Measurements from ENCODE around the gene SLC27A1.
"Not testable (repeated sequence)": the region's sequence is repeated elsewhere in the genome, so short reads cannot be mapped to it uniquely, and the experiment has no call there.

Gene SLC27A1

DNA sequence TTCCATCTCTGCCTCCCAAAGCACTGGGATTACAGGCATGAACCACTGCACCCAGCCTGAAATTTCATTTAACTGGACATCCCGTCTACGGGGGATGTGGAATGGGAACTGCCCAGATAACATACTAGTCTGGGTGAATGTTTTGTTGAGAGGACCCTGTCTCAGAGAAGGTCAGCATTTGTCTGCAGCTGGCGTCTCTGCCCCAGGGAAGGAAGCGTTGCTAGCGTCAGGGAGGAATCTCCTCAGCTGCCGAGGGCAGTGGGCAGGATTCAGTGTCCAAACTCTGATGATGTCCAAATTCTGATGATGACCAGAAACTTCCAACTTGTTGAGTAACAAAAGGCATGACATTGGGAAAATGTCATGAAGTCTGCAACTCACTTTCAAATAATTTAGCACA is 12.7 kb upstream of the SLC27A1 start:
- no peak for DNase-seq (ENCODE audit: low read depth)

DNA sequence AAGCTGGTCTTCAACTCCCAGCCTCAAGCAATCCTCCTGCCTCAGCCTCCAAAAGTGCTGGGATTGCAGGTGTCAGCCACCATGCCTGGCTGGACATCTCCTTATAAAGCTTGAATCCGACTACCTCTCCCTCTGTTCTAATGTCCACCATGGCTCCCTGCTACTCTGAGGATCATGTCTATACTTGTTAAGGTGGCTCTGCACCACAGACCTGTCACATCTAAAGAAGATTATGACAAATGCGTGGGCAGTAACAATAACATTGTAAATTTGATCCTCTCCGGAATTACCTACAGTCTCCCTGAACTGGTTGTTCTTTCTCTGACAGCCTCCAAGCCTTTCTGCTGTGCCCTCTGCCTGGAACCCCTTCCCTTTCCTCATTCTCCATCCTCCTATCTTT is 11.4 kb upstream of the SLC27A1 start:
- no peak for DNase-seq (ENCODE audit: low read depth)

DNA sequence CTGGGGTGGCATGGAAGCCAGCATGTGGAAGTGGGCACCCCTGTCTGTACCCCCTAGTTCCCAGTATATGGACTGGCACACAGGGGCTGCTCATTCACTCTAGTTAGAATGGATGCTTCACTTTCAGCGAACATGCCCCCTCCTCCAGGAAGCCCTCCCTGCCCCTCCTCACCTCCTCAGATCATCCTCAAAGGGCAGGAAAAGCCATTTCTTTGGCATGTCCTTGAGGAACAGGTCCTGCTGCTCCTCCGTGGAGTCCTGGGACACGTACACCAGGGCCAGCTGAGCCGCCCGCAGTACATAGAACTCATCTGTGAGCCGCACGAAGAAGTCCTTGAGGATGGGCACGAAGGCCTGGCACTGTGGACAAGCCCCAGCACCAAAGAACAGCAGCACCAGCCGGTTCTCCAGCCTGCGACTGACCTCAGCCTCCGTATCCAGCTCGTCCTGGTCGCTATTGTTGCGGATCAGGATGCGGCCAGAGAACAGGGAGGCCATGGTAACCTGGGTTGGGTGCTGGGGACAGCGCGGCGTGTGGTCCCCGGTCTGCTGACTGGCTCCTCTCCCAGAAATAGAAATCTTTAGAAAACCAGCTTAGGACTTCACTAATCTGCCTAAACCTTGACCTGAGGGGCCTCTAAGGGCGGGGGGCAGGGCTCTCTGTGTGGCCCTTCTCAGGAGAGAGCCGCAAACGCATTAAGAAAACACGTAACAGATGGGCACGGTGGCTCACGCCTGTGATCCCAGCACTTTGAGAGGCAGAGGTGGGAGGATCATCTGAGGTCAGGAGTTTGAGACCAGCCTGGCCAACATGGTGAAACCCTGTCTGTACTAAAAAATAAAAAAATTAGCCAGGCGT is 9.7 kb upstream of the SLC27A1 start, which contains the start of gene NXNL1:
Gene NXNL1 (minus strand): TSS at position 555 of the 859 bp plus-strand sequence. CDS start 57 bp downstream, at position 498.
- DNase-seq (ENCODE audit: low read depth), result no peak

DNA sequence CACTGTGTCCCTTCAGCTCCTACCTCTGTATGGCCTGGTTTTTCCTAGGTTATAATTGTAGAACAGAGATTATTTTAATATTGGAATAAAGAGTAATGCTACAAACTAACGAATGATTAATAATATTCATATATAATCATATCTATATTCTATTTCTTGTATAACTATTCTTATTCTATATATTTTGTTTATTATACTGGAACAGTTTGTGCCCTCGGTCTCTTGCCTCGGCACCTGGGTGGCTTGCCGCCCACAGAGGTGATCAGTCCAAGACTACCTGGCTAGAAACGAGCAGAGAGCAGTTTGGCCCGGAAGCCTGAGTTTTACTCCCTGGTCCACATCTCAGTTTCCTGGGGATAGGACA is 3.9 kb upstream of the SLC27A1 start:
- no peak for DNase-seq (ENCODE audit: low read depth)

GRCh38 chr19:17467471-17468301 is 2.6 kb upstream of the SLC27A1 start:
- no peak for DNase-seq (ENCODE audit: low read depth)

DNA sequence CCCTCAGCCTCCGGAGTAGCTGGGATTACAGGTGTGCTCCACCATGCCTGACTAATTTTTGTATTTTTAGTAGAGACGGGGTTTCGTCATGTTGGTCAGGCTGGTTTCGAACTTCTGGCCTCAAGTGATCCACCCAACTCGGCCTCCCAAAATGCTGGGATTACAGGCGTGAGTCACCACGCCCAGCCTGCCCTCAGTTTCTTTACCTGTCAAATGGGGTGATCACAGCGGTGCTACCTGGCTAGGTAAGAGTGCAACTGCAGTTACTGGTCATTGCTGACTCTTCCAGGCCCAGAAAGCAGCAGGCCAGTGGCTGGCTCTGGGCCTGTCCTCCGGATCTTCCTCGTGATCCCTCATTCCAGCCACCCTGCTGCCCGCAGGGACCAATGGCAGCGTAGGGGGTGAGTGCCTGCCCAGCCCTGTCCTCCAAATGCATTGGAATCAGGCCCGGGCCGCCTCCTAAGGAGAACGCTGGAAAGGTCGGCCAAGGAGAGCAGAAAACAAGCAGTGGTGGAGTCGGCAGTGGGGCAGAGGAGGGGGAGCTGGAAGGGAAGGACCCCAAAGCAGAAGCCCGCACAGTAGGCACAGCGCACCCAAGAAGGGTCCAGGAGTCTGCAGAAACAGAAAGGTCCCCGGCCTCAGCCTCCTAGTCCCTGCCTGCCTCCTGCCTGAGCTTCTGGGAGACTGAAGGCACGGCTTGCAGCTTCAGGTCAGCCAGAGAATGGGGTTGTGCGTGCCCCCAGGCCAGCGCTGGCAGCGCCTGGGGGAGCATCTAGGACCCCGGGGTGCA is 1.8 kb upstream of the SLC27A1 start:
- no peak for DNase-seq (ENCODE audit: low read depth)

GRCh38 chr19:17469092-17469480 is 1.2 kb upstream of the SLC27A1 start:
- DNase-seq (ENCODE audit: low read depth), result no peak

- DNase-seq (ENCODE audit: low read depth), result peak; percentile 61
Observed at GRCh38 chr19:17469481-17470067, 750 bp upstream of the SLC27A1 start.

DNA sequence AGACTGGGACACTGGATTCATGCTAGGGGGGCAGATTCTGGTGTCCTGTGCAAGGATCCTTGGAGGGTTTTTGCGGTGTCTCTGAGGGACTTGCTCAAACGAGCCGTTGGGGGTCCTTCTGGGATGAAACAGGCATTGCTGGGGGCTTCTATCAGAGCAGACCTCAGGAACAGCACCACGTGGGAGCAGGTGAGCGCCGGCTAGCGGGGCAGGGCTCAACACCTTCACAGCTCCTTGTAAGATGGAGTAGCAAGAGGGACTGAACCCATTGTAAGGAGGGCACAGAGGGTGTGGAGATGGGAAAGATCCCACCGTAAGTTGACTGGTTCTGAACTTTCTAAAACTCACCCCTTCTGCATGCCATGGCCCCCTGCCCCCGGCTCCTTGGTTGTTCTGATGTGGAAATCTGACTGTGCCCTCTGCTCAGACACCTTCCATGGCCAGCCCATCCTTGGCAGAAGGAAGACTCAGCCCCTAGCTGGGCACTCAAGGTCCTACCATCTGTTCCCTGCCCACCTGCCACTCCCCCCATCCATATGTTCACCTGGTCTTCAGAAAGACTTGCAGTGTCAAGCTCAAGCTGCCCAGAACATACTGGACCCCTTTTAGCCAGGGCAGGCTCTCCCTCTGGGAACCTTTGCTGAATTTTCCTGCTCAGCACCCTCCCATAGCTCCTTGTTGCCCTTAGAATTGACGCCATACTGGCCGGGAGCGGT is 1.2 kb downstream of the SLC27A1 start:
- no peak for DNase-seq (ENCODE audit: low read depth)

GRCh38 chr19:17473041-17473440 is 2.7 kb downstream of the SLC27A1 start:
- no peak for DNase-seq (ENCODE audit: low read depth)

- DNase-seq (ENCODE audit: low read depth), result not testable (repeated sequence)
Observed at GRCh38 chr19:17475011-17475540, 4.8 kb downstream of the SLC27A1 start.

DNA sequence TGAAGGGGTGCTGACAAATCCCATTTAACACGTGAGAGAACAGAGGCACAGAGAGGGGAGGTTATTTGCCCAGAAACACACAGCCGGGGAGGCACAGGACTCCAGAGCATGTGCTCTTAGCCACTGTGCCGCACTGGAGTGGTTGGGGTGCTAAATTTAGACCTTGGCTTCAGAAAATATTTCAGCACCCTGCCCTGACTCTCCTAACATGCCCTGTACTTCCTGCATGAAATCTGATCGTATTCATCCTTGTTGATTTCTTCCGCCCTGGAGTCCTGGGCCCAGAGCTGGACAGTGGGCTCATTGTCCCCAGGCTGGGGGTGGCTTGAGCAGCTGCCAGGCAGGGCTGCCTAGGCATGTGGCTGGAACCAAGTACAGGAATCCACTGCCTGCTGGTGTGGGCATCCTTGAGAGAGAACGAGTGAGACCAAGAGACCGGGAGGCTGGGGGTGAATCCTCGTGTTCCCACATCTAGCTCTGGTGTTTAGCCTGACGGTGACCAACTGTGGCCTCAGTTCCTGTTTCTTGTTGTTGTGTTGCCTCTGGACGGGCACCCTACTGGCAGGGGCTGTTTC is 5.3 kb downstream of the SLC27A1 start:
- no peak for DNase-seq (ENCODE audit: low read depth)

DNA sequence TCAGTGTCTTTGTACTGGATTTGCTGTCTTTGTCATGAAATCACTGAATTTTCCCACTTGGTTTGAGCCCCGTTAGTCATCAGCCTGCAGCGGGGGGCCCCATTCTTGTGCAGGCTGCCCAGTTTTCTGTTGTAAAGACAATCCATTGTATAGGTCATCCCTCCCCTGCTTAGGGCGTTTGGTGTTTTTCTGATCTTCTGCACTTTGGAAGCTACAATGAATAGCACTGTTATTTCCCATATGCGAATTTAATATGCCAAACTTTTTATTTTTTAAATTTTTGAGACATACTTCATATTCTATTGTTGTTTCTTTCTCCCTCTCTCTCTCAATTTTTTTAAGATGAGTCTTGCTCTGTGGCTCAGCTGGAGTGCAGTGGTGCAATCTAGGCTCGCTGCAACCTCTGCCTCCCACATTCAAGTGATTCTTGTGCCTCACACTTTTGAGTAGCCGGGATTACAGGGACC is 9.0 kb downstream of the SLC27A1 start:
- DNase-seq (ENCODE audit: low read depth), result no peak

DNA sequence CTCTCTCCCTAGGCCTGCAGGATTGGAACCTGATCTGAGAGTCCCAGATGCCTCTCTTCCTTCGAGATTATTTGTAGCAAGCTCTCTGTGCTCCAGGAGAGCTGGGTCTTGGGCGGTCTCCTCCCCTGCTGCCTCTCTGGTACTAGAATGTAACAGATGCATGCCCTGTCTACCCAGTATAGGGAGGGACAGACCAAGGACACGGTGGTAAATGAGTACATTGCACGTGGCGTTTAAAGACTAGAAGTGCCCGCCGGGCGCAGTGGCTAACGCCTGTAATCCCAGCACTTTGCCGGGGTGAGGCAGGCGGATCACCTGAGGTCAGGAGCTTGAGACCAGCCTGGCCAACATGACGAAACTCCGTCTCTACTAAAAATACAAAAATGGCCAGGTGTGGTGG is 11.7 kb downstream of the SLC27A1 start:
- DNase-seq (ENCODE audit: low read depth), result no peak

GRCh38 chr19:17482877-17483604 is 12.7 kb downstream of the SLC27A1 start:
- no peak for DNase-seq (ENCODE audit: low read depth)

DNA sequence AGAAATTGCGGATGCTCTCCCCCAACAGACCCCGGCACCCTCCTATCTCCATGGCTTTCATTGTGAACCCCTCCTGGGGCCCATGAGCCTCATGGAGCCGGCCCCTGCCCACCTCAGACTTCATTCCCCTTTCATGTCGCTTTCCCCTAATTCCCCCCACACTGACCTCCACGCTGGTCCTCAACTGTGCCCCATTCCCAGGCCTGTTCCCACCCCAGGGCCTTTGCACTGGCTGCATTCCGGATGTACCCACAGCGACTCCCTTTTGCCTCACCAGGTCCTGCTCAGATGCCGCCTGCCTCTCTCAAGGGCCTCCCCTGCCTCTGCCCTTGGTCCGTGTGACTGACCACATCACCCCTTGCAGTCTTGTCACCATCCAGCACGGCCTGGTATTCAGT is 13.3 kb downstream of the SLC27A1 start:
- DNase-seq (ENCODE audit: low read depth), result no peak

DNA sequence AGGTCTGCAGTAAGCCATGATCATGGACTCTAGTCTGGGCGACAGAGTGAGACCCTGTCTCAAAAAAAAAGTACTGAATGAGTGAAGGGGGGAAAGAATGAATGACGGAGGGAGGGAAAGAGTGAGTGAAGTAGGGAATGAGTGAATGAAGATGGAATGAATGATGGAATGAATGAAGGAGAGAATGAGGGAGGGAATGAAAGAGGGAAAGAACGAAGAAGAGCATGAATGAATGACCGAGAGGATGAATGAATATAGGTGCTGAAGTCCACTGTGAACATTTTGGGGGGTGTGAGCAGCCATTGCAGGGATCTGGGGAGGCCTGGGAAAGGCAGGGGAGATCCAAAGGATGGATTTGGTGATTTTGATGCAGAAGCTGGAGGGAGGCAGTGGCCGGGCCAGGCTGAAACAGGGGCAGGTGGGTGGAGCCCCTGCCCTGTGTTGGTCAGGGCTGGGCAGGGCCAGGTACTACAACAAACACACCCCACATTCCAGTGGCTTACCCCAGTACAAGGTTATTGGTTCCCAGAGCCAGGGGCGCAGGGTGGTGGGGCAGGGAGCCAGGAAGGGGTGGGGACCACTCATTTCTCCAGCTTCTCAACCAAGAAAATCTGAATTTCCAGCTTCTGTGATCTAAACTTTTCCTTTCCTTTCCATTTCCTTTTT is 14.3 kb downstream of the SLC27A1 start:
- no peak for DNase-seq (ENCODE audit: low read depth)

- DNase-seq (ENCODE audit: low read depth), result no peak
Observed at GRCh38 chr19:17486545-17487240, 16.4 kb downstream of the SLC27A1 start.

All from stimulated activated CD8-positive, alpha-beta memory T cell treated with anti-CD3 and anti-CD28 coated beads, Interleukin-15, amount 100 ng/mL, for 24 hours (primary cell).